HepG2 (cell line): ENCODE measurements around the gene PELI2. TPM values are rescaled to one million over a fixed set of nuclear protein-coding genes. Genes with fewer than 3 reads are reported as not detected.

Source experiments
- ATAC-seq: fragments of 200-7000 bp; cut with Tn5 transposase; 3 replicates; pipeline ENCODE4 v1.9.1; 2020; ENCODE audit warnings: mild to moderate bottlenecking, moderate library complexity
- BruUV-seq: library from RNA; stranded (reverse); fragments of 400-500 nt; replicated peaks from 2 replicates; lab custom pipeline; 2021; lab: Mats Ljungman, UMichigan
- CTCF ChIA-PET: fragments of 300-600 bp; formaldehyde crosslinking; extraction: SDS; loops from one replicate; lab custom pipeline; 2021; ENCODE audit warnings: low total read pairs, inconsistent platforms, low intra/inter-chr PET ratio; lab: Yijun Ruan, JAX
- POLR2A ChIA-PET: fragments of 350-600 bp; sonication (Branson Sonifier 250); formaldehyde crosslinking; loops from one replicate; lab custom pipeline; 2020; ENCODE audit warnings: antibody characterized with exemption, inconsistent platforms; lab: Yijun Ruan, JAX
- DNase-seq: peaks from one replicate; pipeline ENCODE4 v3.0.0-alpha.2; 2015; ENCODE audit warnings: low spot score
- FAIRE-seq: peaks from 3 replicates; lab custom pipeline; 2011; peaks lifted over from hg19 to GRCh38; lab: Jason Lieb, UNC
- H2AFZ ChIP-seq: one replicate; pipeline ENCODE4 v1.6.1; 2011; ENCODE audit warnings: low read length, inconsistent platforms
- H3K27ac ChIP-seq: fragments of 300-600 bp; 3 replicates; pipeline ENCODE4 v1.8.0; 2011; ENCODE audit warnings: mixed run types, mild to moderate bottlenecking, mixed read lengths, low read length, inconsistent platforms; ENCODE audit not compliant: insufficient read depth; ENCODE audit errors: extremely low read length
- H3K27me3 ChIP-seq, 2 experiments: fragments of 200-600 bp in 1 of 2; 2 replicates in 1 of 2; 3 replicates in 1 of 2; pipeline versions ENCODE4 v1.6.0 to v1.8.0; 2011; ENCODE audit warnings: low read length in 2 of 2, mild to moderate bottlenecking in 2 of 2, moderate library complexity in 2 of 2, inconsistent platforms in 1 of 2; ENCODE audit not compliant: insufficient read depth in 2 of 2, control insufficient read depth in 1 of 2
- H3K36me3 ChIP-seq, 2 experiments: fragments of 200-600 bp in 1 of 2; replicated peaks in 1 of 2; 2 replicates in 1 of 2; 3 replicates in 1 of 2; pipeline versions ENCODE4 v1.5.1 to v1.8.0; 2011; ENCODE audit warnings: low read length in 2 of 2, inconsistent platforms in 1 of 2; ENCODE audit not compliant: insufficient read depth in 2 of 2, control insufficient read depth in 1 of 2
- H3K4me1 ChIP-seq: 2 replicates; pipeline ENCODE4 v1.5.1; 2012; ENCODE audit warnings: low read length, inconsistent platforms; ENCODE audit not compliant: insufficient read depth
- H3K4me2 ChIP-seq: 2 replicates; pipeline ENCODE4 v1.6.0; 2011; ENCODE audit warnings: low read depth, low read length, inconsistent platforms
- H3K4me3 ChIP-seq, 3 experiments: fragments of 200-600 bp in 1 of 3; sonication (generic), shearing (Covaris generic) in 1 of 3; replicated peaks in 1 of 3; 2 replicates each; pipeline ENCODE4 v1.5.1; 2011 to 2016; ENCODE audit warnings: low read length in 3 of 3, inconsistent platforms in 2 of 3, low read depth in 2 of 3, mild to moderate bottlenecking in 2 of 3, control low read depth in 1 of 3, mixed read lengths in 1 of 3; ENCODE audit not compliant: insufficient read depth in 1 of 3
- H3K79me2 ChIP-seq: one replicate; pipeline ENCODE4 v1.6.1; 2011; ENCODE audit warnings: low read length, inconsistent platforms; ENCODE audit not compliant: insufficient read depth
- H3K9ac ChIP-seq: 2 replicates; pipeline ENCODE4 v1.6.0; 2011; ENCODE audit warnings: mild to moderate bottlenecking, low read depth, low read length, inconsistent platforms; ENCODE audit not compliant: insufficient read depth
- H3K9me3 ChIP-seq: 2 replicates; pipeline ENCODE4 v1.5.1; 2012; ENCODE audit warnings: mild to moderate bottlenecking, low read length
- H4K20me1 ChIP-seq: 2 replicates; pipeline ENCODE4 v1.6.0; 2011; ENCODE audit warnings: inconsistent platforms, mild to moderate bottlenecking, low read length, moderate library complexity; ENCODE audit not compliant: insufficient read depth
- ATF3 ChIP-seq: sonication (generic); formaldehyde crosslinking; IDR thresholded peaks from 2 replicates; pipeline ENCODE4 v1.4.0; 2020; ENCODE audit warnings: missing genetic modification reagents
- CHD2 ChIP-seq: IDR thresholded peaks from 2 replicates; pipeline ENCODE4 v1.6.1; 2011; ENCODE audit warnings: low read depth, low read length, improper control_type of control experiment
- ERF ChIP-seq: IDR thresholded peaks from 2 replicates; pipeline ENCODE4 v1.6.1; 2018; ENCODE audit warnings: missing biosample characterization, missing genetic modification reagents
- HOXA7 ChIP-seq: sonication (generic); formaldehyde crosslinking; IDR thresholded peaks from 2 replicates; pipeline ENCODE4 v1.8.1; 2022; ENCODE audit warnings: mild to moderate bottlenecking, missing genetic modification reagents, moderate library complexity
- IKZF4 ChIP-seq: sonication (generic); formaldehyde crosslinking; IDR thresholded peaks from 2 replicates; pipeline ENCODE4 v1.5.1; 2020; ENCODE audit warnings: borderline replicate concordance, mild to moderate bottlenecking, low read depth, missing genetic modification reagents; ENCODE audit errors: not compliant biosample characterization
- NR2F6 ChIP-seq, 2 experiments: IDR thresholded peaks; 2 replicates each; pipeline ENCODE4 v1.6.1; 2016; ENCODE audit warnings: antibody characterized with exemption in 1 of 2, mild to moderate bottlenecking in 1 of 2
- PRDM10 ChIP-seq: sonication (generic); formaldehyde crosslinking; IDR thresholded peaks from 2 replicates; pipeline ENCODE4 v1.4.0; 2020; ENCODE audit warnings: low read depth, missing genetic modification reagents
- SETDB1 ChIP-seq: sonication (generic); formaldehyde crosslinking; IDR thresholded peaks from 2 replicates; pipeline ENCODE4 v1.5.1; 2020; ENCODE audit warnings: missing genetic modification reagents, mild to moderate bottlenecking, borderline replicate concordance
- YY1 ChIP-seq: IDR thresholded peaks from 2 replicates; pipeline ENCODE4 v1.6.1; 2011; ENCODE audit warnings: low read length, low read depth, moderate library complexity, mild to moderate bottlenecking; ENCODE audit not compliant: insufficient read depth, insufficient replicate concordance
- ZIK1 ChIP-seq: sonication (generic); formaldehyde crosslinking; IDR thresholded peaks from 2 replicates; pipeline ENCODE4 v1.5.0; 2020; ENCODE audit warnings: mild to moderate bottlenecking, low read depth, missing genetic modification reagents, borderline replicate concordance
- ZNF543 ChIP-seq: sonication (generic); formaldehyde crosslinking; IDR thresholded peaks from 2 replicates; pipeline ENCODE4 v1.4.0; 2020; ENCODE audit warnings: mild to moderate bottlenecking, missing genetic modification reagents
- ZNF557 ChIP-seq: sonication (generic); formaldehyde crosslinking; IDR thresholded peaks from 2 replicates; pipeline ENCODE4 v1.4.0; 2020; ENCODE audit warnings: missing genetic modification reagents
- ZZZ3 ChIP-seq: sonication (generic); formaldehyde crosslinking; IDR thresholded peaks from 2 replicates; pipeline ENCODE4 v1.4.0; 2020; ENCODE audit warnings: missing genetic modification reagents, mild to moderate bottlenecking, borderline replicate concordance
- WGBS: methylation state at CpG from one replicate; pipeline ENCODE4 v1.1.6; 2017; ENCODE audit warnings: low lambda C conversion rate; 5-methylcytosine and 5-hydroxymethylcytosine counted together
- in situ Hi-C: cut with HindIII; loops from 2 replicates; pipeline ENCODE4 v1.10.0; 2017; ENCODE audit warnings: low pct_unique_long_range_greater_than_20kb; ENCODE audit not compliant: extremely low pct_ligation_motif_present
- intact Hi-C: fragments of 100-400 bp; cut with micrococcal nuclease; formaldehyde crosslinking; loops from one replicate; pipeline ENCODE4 v1.10.0; 2022; ENCODE audit not compliant: unreplicated experiment
- polyA plus RNA-seq, 8 experiments: library from polyadenylated mRNA; depleted of rRNA in 3 of 8; stranded (reverse) in 7 of 8; unstranded in 1 of 8; fragments of >200 nt; fragmentation: Illumina TruSeq in 4 of 8; extraction: Trizol in 4 of 8; gene quantifications; 2 replicates each; pipeline versions ENCODE4 v1.2.1 to v1.2.3, GENCODE V29; 2011 to 2016; ENCODE audit warnings: low read depth in 4 of 8, missing spikeins in 1 of 8, mixed read lengths in 1 of 8; ENCODE audit not compliant: insufficient read depth in 1 of 8
- total RNA-seq, 5 experiments: library from RNA; depleted of rRNA; stranded (reverse); fragments of >200 nt; fragmentation: Illumina TruSeq; extraction: Trizol; gene quantifications; 2 replicates each; pipeline ENCODE4 v1.2.3, GENCODE V29; 2016; ENCODE audit warnings: low read depth in 1 of 5
- TF ChIP-seq, protein P1 (sequence below): sonication (generic); formaldehyde crosslinking; IDR thresholded peaks from 2 replicates; pipeline ENCODE4 v1.5.1; 2020; ENCODE audit warnings: missing genetic modification reagents, mild to moderate bottlenecking, borderline replicate concordance
- TF ChIP-seq, protein P2 (sequence below): sonication (generic); formaldehyde crosslinking; IDR thresholded peaks from 2 replicates; pipeline ENCODE4 v1.5.1; 2020; ENCODE audit warnings: mild to moderate bottlenecking, missing genetic modification reagents, moderate library complexity

Gene PELI2
- total and polyA plus RNA-seq, 2 of the 13 experiments (the other 11 are each of a cell fraction or from before 2014, with no cell fraction given) = 0.07 TPM; not detected in 1

DNA sequence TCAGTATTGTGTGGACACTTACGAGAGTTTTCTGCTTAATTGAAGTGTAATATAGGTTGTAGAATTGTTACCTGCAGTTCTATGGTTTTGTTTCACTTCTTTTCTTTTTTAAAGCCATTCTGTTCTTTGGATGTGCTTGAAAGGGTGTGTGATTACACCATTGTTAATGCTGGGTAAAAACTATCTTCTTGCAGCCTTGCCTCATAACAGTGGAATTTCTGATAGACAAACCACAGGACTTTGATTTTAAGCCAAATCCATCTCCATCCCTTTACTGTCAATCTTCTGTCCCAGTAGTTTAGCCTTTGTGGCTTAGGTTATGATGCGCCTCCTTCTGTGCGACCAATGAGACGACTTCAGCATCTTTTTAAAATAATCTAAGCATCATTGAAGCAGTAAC, 182.3 kb downstream of the PELI2 start:
- WGBS = 55% methylated on average over 4 of the region's 4 CpGs
- ChIA-PET POLR2A (no interaction called here), CTCF (no interaction called here)
- H3K9me3 ChIP-seq = no peaks in the 10 kb centered on the region
- FAIRE-seq (no peak), ATAC-seq (no peak), DNase-seq (no peak)
- in situ Hi-C loops = no loop called here
- no TSS peak for BruUV-seq
- no peaks in the 10 kb centered on the region for H4K20me1 ChIP-seq
- H3K4me3 ChIP-seq = no peak overlapping the region
- H2AFZ ChIP-seq = no peak overlapping the region
- no peaks in the 10 kb centered on the region for H3K79me2 ChIP-seq
- peaks cover 0 to 8% of the 10 kb centered on the region in 2 experiments; a peak in 1 of 5 replicates for H3K27me3 ChIP-seq
- intact Hi-C loops = no loop called here
- H3K4me2 ChIP-seq = no peak overlapping the region
- H3K27ac ChIP-seq = no peak overlapping the region
- H3K4me1 ChIP-seq = no peaks in the 10 kb centered on the region
- H3K9ac ChIP-seq = no peak overlapping the region
- H3K36me3 ChIP-seq = no peaks in the 10 kb centered on the region
- TF ChIP-seq ERF (CRISPR knock-in tag) (no peak), IKZF4 (CRISPR knock-in tag) (no peak), NR2F6 (IDR thresholded peaks at IDR 0.05) (no peak), NR2F6 (CRISPR knock-in tag; IDR thresholded peaks at IDR 0.05) (no peak), SETDB1 (no peak), PRDM10 (CRISPR knock-in tag) (no peak), ATF3 (CRISPR knock-in tag) (no peak), ZNF543 (CRISPR knock-in tag) (no peak), HOXA7 (CRISPR knock-in tag) (no peak), ZIK1 (CRISPR knock-in tag) (no peak), ZZZ3 (no peak), CHD2 (no peak), YY1 (no peak), ZNF557 (CRISPR knock-in tag) (no peak)
- TF ChIP-seq, protein P1, sequence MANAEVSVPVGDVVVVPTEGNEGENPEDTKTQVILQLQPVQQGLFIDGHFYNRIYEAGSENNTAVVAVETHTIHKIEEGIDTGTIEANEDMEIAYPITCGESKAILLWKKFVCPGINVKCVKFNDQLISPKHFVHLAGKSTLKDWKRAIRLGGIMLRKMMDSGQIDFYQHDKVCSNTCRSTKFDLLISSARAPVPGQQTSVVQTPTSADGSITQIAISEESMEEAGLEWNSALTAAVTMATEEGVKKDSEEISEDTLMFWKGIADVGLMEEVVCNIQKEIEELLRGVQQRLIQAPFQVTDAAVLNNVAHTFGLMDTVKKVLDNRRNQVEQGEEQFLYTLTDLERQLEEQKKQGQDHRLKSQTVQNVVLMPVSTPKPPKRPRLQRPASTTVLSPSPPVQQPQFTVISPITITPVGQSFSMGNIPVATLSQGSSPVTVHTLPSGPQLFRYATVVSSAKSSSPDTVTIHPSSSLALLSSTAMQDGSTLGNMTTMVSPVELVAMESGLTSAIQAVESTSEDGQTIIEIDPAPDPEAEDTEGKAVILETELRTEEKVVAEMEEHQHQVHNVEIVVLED (CRISPR knock-in tag) = no peak
- TF ChIP-seq, protein P2, sequence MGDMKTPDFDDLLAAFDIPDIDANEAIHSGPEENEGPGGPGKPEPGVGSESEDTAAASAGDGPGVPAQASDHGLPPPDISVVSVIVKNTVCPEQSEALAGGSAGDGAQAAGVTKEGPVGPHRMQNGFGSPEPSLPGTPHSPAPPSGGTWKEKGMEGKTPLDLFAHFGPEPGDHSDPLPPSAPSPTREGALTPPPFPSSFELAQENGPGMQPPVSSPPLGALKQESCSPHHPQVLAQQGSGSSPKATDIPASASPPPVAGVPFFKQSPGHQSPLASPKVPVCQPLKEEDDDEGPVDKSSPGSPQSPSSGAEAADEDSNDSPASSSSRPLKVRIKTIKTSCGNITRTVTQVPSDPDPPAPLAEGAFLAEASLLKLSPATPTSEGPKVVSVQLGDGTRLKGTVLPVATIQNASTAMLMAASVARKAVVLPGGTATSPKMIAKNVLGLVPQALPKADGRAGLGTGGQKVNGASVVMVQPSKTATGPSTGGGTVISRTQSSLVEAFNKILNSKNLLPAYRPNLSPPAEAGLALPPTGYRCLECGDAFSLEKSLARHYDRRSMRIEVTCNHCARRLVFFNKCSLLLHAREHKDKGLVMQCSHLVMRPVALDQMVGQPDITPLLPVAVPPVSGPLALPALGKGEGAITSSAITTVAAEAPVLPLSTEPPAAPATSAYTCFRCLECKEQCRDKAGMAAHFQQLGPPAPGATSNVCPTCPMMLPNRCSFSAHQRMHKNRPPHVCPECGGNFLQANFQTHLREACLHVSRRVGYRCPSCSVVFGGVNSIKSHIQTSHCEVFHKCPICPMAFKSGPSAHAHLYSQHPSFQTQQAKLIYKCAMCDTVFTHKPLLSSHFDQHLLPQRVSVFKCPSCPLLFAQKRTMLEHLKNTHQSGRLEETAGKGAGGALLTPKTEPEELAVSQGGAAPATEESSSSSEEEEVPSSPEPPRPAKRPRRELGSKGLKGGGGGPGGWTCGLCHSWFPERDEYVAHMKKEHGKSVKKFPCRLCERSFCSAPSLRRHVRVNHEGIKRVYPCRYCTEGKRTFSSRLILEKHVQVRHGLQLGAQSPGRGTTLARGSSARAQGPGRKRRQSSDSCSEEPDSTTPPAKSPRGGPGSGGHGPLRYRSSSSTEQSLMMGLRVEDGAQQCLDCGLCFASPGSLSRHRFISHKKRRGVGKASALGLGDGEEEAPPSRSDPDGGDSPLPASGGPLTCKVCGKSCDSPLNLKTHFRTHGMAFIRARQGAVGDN (CRISPR knock-in tag) = no peak
